K562 (cell line): ENCODE results near the gene DUS4L. TPM values are rescaled to one million over a fixed set of nuclear protein-coding genes. Genes with fewer than 3 reads are reported as not detected.

Source experiments
- ARID2 ChIP-seq: fragments of 450-650 bp; IDR thresholded peaks from 2 replicates; pipeline ENCODE4 v1.6.1; 2017; ENCODE audit warnings: antibody characterized with exemption, mild to moderate bottlenecking
- ARID3A ChIP-seq: IDR thresholded peaks from 2 replicates; pipeline ENCODE4 v1.6.1; 2012; ENCODE audit warnings: low read depth, low read length, improper control_type of control experiment, borderline replicate concordance
- ATF3 ChIP-seq, 2 experiments: fragments of 450-650 bp in 1 of 2; sonication (generic) in 1 of 2; formaldehyde crosslinking in 1 of 2; IDR thresholded peaks in 1 of 2; conservative IDR thresholded peaks in 1 of 2; 2 replicates each; pipeline versions ENCODE4 v1.6.1 to v1.8.1; 2016 to 2023; ENCODE audit warnings: mild to moderate bottlenecking in 2 of 2, moderate library complexity in 2 of 2, inconsistent platforms in 1 of 2, missing genetic modification reagents in 1 of 2
- DMBX1 ChIP-seq: fragments of 250-450 bp; sonication (Bioruptor Pico); IDR thresholded peaks from 2 replicates; pipeline ENCODE4 v1.8.0; 2022; ENCODE audit warnings: inconsistent platforms, mild to moderate bottlenecking, moderate library complexity, borderline replicate concordance
- FIP1L1 ChIP-seq: fragments of 200-400 bp; formaldehyde crosslinking; IDR thresholded peaks from 2 replicates; pipeline ENCODE4 v1.6.1; 2018; ENCODE audit warnings: mild to moderate bottlenecking, low read depth, low read length; ENCODE audit not compliant: poor library complexity, severe bottlenecking
- HMGN3 ChIP-seq: IDR thresholded peaks from 2 replicates; pipeline ENCODE4 v1.6.1; 2011; ENCODE audit warnings: borderline replicate concordance, low read depth, mild to moderate bottlenecking, mixed read lengths, low read length; ENCODE audit not compliant: insufficient read length; ENCODE audit errors: extremely low read depth
- MCM3 ChIP-seq: fragments of 450-650 bp; IDR thresholded peaks from 2 replicates; pipeline ENCODE4 v1.6.1; 2016
- MIER1 ChIP-seq: fragments of 450-650 bp; IDR thresholded peaks from 2 replicates; pipeline ENCODE4 v1.6.1; 2016; ENCODE audit warnings: antibody characterized with exemption, mild to moderate bottlenecking, low read depth
- RBM17 ChIP-seq: fragments of 200-400 bp; formaldehyde crosslinking; IDR thresholded peaks from 2 replicates; pipeline ENCODE4 v1.6.1; 2017; ENCODE audit warnings: low read depth, mild to moderate bottlenecking, low read length, borderline replicate concordance
- RFX5 ChIP-seq: IDR thresholded peaks from 2 replicates; pipeline ENCODE4 v1.6.1; 2011; ENCODE audit warnings: low read depth, mild to moderate bottlenecking, improper control_type of control experiment, low read length
- SP1 ChIP-seq: sonication (generic); formaldehyde crosslinking; IDR thresholded peaks from 2 replicates; pipeline ENCODE4 v1.8.1; 2022; ENCODE audit warnings: mild to moderate bottlenecking, missing genetic modification reagents
- TBL1XR1 ChIP-seq, 2 experiments: IDR thresholded peaks; 2 replicates each; pipeline ENCODE4 v1.6.1; 2012; ENCODE audit warnings: improper control_type of control experiment in 2 of 2, low read length in 2 of 2, mild to moderate bottlenecking in 1 of 2
- USF2 ChIP-seq: sonication (generic); formaldehyde crosslinking; IDR thresholded peaks from 2 replicates; pipeline ENCODE4 v1.5.0; 2020; ENCODE audit warnings: missing genetic modification reagents
- polyA plus RNA-seq, 8 experiments: library from polyadenylated mRNA; depleted of rRNA in 4 of 8; stranded (reverse) in 5 of 8; unstranded in 3 of 8; fragments of >200 nt; fragmentation: Nextera tagmentation in 2 of 8; fragmentation: Illumina TruSeq in 1 of 8; extraction: Ambion mirVana in 2 of 8; extraction: Trizol in 1 of 8; gene quantifications; 2 replicates each; pipeline versions ENCODE4 v1.2.1 to v1.2.3, GENCODE V29; 2011 to 2014; ENCODE audit warnings: inconsistent platforms in 1 of 8, missing spikeins in 1 of 8
- total RNA-seq, 7 experiments: library from RNA; depleted of rRNA in 6 of 7; stranded (reverse); fragments of >200 nt in 6 of 7; fragmentation: Illumina TruSeq in 2 of 7; extraction: Trizol in 2 of 7; gene quantifications; 2 replicates each; pipeline versions ENCODE4 v1.2.1 to v1.2.3, GENCODE V29; 2011 to 2021; ENCODE audit warnings: low replicate concordance in 1 of 7
- TF ChIP-seq, protein P1 (sequence below): fragments of 250-450 bp; sonication (Bioruptor Pico); IDR thresholded peaks from 2 replicates; pipeline ENCODE4 v1.5.0; 2021
- TF ChIP-seq, protein P2 (sequence below): fragments of 450-650 bp; formaldehyde crosslinking; conservative IDR thresholded peaks from 2 replicates; pipeline ENCODE4 v1.4.0; 2022; ENCODE audit warnings: mild to moderate bottlenecking, missing genetic modification characterization
- TF ChIP-seq, protein P3 (sequence below), 2 experiments: fragments of 250-450 bp in 1 of 2; fragments of 450-650 bp in 1 of 2; sonication (Bioruptor Pico) in 1 of 2; IDR thresholded peaks; 2 replicates each; pipeline versions ENCODE4 v1.6.1 to v1.8.0; 2016 to 2021; ENCODE audit warnings: mild to moderate bottlenecking in 2 of 2, moderate library complexity in 2 of 2, missing compliant biosample characterization in 1 of 2, missing genetic modification characterization in 1 of 2
- TF ChIP-seq, protein P4 (sequence below): sonication (generic); formaldehyde crosslinking; IDR thresholded peaks from 2 replicates; pipeline ENCODE4 v1.9.0; 2022; ENCODE audit warnings: mild to moderate bottlenecking, missing genetic modification reagents

The DUS4L gene
- total and polyA plus RNA-seq, 9 of the 15 experiments (the other 6 are each of a cell fraction or from before 2014, with no cell fraction given): 12.2 to 33.6 (median 28.6) TPM

- TF ChIP-seq DMBX1 (CRISPR knock-in tag): 0 out of 2 replicates have a peak, but pooled peaks have one; percentile 50
- TF ChIP-seq ARID3A: no peak; the same call in 1 of the 2 replicates
- peak; percentile 97 for TF ChIP-seq FIP1L1
- TF ChIP-seq, protein P1, sequence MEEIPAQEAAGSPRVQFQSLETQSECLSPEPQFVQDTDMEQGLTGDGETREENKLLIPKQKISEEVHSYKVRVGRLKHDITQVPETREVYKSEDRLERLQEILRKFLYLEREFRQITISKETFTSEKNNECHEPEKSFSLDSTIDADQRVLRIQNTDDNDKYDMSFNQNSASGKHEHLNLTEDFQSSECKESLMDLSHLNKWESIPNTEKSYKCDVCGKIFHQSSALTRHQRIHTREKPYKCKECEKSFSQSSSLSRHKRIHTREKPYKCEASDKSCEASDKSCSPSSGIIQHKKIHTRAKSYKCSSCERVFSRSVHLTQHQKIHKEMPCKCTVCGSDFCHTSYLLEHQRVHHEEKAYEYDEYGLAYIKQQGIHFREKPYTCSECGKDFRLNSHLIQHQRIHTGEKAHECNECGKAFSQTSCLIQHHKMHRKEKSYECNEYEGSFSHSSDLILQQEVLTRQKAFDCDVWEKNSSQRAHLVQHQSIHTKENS (CRISPR knock-in tag): no peak
- TF ChIP-seq ARID2: no peak
- TF ChIP-seq USF2: no peak
- TF ChIP-seq, protein P2, sequence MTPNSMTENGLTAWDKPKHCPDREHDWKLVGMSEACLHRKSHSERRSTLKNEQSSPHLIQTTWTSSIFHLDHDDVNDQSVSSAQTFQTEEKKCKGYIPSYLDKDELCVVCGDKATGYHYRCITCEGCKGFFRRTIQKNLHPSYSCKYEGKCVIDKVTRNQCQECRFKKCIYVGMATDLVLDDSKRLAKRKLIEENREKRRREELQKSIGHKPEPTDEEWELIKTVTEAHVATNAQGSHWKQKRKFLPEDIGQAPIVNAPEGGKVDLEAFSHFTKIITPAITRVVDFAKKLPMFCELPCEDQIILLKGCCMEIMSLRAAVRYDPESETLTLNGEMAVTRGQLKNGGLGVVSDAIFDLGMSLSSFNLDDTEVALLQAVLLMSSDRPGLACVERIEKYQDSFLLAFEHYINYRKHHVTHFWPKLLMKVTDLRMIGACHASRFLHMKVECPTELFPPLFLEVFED (CRISPR knock-in tag): peak; percentile 70; the same call in 1 of the 2 replicates
- TF ChIP-seq RFX5: no peak
- TF ChIP-seq, protein P3, sequence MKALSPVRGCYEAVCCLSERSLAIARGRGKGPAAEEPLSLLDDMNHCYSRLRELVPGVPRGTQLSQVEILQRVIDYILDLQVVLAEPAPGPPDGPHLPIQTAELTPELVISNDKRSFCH (CRISPR knock-in tag; IDR thresholded peaks at IDR 0.05): no peak
- TF ChIP-seq, protein P3 (tag; IDR thresholded peaks at IDR 0.05): peak; percentile 91
- no peak for TF ChIP-seq RBM17
- no peak; the same call in none of the 2 replicates for TF ChIP-seq SP1 (CRISPR knock-in tag)
- peak in 1 of 2 experiments; percentile 82; a peak in 2 of 4 replicates for TF ChIP-seq TBL1XR1 (IDR thresholded peaks at IDR 0.05; ENCODE audit: low read length in 2 of 2)
- TF ChIP-seq ATF3 (IDR thresholded peaks at IDR 0.05): no peak
- no peak; the same call in 1 of the 2 replicates for TF ChIP-seq ATF3 (CRISPR knock-in tag; conservative IDR thresholded peaks at IDR 0.05)
- no peak for TF ChIP-seq MCM3
- peak; percentile 98 for TF ChIP-seq HMGN3
- TF ChIP-seq MIER1: no peak
- TF ChIP-seq, protein P4, sequence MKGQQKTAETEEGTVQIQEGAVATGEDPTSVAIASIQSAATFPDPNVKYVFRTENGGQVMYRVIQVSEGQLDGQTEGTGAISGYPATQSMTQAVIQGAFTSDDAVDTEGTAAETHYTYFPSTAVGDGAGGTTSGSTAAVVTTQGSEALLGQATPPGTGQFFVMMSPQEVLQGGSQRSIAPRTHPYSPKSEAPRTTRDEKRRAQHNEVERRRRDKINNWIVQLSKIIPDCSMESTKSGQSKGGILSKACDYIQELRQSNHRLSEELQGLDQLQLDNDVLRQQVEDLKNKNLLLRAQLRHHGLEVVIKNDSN (CRISPR knock-in tag): no peak
Observed at GRCh38 chr7:107579885-107580715, 16.3 kb downstream of the DUS4L start, which contains the start of gene BCAP29 (continued).
